Retinal pigment epithelial cell (primary cell): ENCODE results near the gene GPA33.

Experiments
- DNase-seq: peaks from one replicate; pipeline ENCODE4 v3.0.0-alpha.2; 2010; ENCODE audit warnings: low read depth
- H3K4me3 ChIP-seq: 2 replicates; pipeline ENCODE4 v1.5.1; 2011; ENCODE audit warnings: mild to moderate bottlenecking, low read length, control low read depth, moderate library complexity
- TF ChIP-seq, protein P1 (sequence below): conservative IDR thresholded peaks from 2 replicates; pipeline ENCODE4 v1.5.1; 2011; ENCODE audit warnings: low read depth, low read length, control low read depth, inconsistent platforms

GPA33 gene

DNA sequence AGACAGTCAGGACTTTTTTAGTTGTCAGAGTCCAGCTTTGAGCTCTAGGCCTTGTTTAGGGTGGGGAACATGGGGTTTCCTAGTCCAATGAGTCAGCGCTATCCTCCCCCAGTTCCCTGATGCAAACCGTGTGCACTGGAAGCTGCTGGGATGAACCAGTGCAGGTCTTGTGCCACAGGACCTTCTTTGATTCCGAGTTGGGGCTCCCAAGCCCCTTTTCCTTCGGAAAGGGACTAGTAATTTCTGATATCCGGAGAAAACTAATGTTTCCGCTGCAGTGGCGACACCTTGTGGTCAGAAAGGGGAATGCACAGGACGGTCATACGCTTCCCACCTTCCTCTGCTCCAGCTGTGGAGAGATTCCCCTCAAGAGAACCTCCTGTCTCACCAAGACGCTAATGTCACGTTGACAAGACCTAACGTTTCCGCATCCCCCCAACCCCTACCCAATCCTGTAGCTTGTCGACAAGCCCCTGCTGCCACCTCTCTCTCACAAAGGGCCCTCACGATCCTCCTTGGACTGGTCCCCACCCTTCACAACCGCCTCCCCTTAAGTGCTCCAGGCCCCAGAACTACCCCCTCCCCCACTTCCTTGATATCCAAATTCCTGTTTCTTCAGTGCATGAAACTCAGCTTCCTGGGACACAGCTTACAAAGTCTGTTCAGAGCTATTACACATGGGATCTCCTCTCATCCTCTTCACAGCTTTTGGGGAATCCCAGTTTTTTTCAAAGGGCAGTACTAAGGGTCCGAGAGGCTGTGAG is 30.9 kb downstream of the GPA33 start:
- no peak overlapping the region for H3K4me3 ChIP-seq
- no peak for DNase-seq
- TF ChIP-seq, protein P1, sequence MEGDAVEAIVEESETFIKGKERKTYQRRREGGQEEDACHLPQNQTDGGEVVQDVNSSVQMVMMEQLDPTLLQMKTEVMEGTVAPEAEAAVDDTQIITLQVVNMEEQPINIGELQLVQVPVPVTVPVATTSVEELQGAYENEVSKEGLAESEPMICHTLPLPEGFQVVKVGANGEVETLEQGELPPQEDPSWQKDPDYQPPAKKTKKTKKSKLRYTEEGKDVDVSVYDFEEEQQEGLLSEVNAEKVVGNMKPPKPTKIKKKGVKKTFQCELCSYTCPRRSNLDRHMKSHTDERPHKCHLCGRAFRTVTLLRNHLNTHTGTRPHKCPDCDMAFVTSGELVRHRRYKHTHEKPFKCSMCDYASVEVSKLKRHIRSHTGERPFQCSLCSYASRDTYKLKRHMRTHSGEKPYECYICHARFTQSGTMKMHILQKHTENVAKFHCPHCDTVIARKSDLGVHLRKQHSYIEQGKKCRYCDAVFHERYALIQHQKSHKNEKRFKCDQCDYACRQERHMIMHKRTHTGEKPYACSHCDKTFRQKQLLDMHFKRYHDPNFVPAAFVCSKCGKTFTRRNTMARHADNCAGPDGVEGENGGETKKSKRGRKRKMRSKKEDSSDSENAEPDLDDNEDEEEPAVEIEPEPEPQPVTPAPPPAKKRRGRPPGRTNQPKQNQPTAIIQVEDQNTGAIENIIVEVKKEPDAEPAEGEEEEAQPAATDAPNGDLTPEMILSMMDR: peak; percentile 97

DNA sequence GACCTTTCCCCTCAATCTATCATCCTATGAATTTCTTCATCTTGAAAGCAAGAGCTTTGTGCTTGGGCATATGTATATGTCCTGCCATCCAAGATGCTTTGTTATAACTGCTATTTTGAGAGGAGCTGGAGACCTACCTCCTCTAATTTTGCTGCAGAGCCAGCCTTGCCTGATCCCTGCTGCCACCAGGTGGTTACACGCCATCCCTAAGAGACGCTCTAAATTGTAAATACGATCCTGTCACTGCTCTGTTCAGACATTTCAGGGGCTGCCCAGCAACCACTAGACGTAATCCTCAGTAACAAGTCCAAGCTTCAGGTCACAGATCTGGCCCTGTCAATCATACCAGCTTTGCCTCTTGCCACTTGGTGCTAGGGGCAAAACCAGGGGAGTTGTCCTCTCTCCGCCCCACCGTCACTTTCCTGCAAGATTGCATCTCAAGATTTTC is 32.9 kb downstream of the GPA33 start:
- TF ChIP-seq, protein P1: peak; percentile 78
- no peak for DNase-seq
- no peak overlapping the region for H3K4me3 ChIP-seq

DNA sequence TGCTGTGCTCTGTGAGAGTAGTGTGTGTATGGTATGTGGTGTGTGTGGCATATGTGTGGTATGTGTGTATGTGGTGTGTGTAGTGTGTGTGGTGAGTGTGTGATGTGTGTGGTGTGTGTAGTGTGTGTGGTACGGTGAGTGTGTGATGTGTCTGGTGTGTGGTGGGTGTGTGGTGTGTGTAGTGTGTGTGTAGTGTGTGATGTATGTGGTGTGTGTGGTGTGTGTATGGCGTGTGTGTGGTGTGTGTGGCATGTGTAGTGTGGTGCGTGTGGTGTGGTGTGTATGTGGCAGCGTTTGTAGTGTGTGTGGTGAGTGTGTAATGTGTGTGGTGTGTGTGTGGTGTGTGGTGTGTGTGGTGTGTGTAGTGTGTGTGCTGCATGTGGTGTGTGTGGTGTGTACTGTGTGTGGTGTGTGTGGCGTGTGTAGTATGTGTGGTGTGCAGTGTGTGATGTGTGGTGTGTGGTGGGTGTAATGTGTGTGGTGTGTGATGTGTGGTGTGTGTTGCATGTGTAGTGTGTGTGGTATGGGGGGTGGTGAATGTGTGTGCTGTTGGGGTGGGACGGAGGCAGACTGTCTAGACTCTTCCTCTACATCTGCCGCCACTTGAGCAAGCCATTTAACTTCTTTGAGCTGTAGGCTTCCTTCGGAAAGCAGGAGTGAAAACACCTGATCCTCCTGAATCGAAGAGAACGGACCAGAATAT is 33.5 kb downstream of the GPA33 start:
- no peak overlapping the region for H3K4me3 ChIP-seq
- TF ChIP-seq, protein P1: no peak
- DNase-seq: no peak

DNA sequence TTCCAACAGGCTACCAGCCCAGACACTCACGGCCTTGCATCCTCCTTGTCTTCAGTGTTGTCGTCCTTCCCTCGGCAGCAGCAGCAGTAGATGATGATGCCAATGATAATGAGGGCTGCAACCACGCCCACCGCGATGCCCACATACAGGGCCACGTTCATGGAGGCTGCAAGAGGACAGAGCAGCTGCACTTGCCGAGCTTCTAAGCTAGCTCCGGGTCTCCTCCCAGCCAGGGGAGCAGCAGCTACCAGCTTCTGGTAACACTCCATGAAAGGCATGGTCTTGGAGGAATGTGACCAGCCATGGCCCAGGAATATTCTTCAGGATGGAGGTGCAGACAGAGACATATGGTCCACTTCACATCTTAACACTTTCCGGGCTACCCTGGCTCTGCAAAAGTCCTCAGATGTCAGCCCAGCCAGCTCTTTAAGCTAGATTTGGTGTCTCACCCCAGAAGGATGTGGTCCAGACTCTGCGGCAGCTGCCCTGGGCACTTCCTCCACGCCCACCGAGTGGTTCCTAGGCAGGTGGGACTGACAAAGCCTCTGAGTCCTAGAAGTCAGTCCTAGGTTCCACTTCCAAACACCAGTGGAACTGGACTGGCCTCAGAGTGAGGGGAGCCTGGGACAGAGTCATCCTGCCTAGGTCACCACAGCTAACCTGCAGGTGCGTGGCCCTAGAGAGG is 35.1 kb downstream of the GPA33 start:
- DNase-seq: no peak
- no peak overlapping the region for H3K4me3 ChIP-seq
- TF ChIP-seq, protein P1: no peak

DNA sequence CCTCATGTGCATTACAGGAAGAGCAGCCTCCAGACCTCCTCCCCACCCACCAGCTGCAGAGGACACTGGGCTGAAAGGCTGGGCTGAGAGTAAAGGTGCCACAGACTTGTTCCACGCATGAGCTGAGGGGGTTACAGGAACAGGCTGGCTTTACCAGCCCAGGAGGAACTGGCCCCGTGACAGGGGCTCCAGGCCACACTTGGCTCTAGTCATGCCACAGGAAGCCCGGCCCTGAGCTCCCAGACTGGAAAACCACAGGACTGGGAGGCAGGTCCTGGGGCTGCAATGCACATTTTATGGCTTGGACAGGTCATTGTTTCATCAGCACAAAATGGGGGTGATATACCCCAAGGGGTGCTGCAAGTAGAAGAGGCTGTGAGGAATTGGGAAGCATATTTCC is 35.6 kb downstream of the GPA33 start:
- no peak for DNase-seq
- TF ChIP-seq, protein P1: no peak
- no peak overlapping the region for H3K4me3 ChIP-seq

DNA sequence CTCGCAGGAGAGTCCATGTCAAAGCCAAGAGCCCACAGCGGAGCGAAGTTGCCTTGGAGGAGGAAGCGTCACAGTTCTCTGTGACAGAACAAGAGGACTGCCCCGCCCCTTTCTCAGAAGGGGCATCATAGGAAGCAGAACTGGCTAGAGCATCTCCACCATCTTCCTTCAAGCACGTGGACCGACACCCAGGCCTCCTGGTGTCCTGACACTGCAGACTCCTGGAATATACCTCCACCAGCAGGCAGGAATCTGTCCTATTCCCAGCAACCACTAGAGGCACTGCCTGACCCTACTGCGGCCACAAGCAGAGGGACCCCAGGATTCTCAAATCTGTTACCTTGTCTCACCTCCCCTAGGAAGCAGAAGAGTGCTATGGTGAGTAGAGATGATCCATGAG is 37.8 kb downstream of the GPA33 start:
- H3K4me3 ChIP-seq: no peak overlapping the region
- TF ChIP-seq, protein P1: peak; percentile 69

More for the DNA sequence above, 37.8 kb downstream of the GPA33 start:
- no peak for DNase-seq
